Liver (tissue), 3 donors: ENCODE results near the gene ACSL6.

Experiments used
- ATF3 ChIP-seq: IDR thresholded peaks from 2 replicates; pipeline ENCODE4 v1.6.1; 2016; ENCODE audit warnings: antibody characterized with exemption
- CTCF ChIP-seq: fragments of 150-350 bp; IDR thresholded peaks from 2 replicates; pipeline ENCODE4 v1.5.1; 2017; ENCODE audit warnings: improper control_type of control experiment, low read depth, low read length; ENCODE audit not compliant: missing input control
- EGR1 ChIP-seq, 2 donors: IDR thresholded peaks; 2 replicates each; pipeline ENCODE4 v1.6.1; 2016 to 2018; ENCODE audit warnings: antibody characterized with exemption in 2 of 2, low read depth in 2 of 2
- GABPA ChIP-seq, 2 donors: IDR thresholded peaks in 1 of 2; conservative IDR thresholded peaks in 1 of 2; 2 replicates each; pipeline ENCODE4 v1.6.1; 2016; ENCODE audit warnings: antibody characterized with exemption in 2 of 2, mild to moderate bottlenecking in 1 of 2, moderate library complexity in 1 of 2
- HNF4A ChIP-seq, 2 donors: conservative IDR thresholded peaks; 2 replicates each; pipeline ENCODE4 v1.6.1; 2016; ENCODE audit warnings: antibody characterized with exemption in 2 of 2, mild to moderate bottlenecking in 2 of 2
- RAD21 ChIP-seq, 2 donors: IDR thresholded peaks; 2 replicates each; pipeline ENCODE4 v1.6.1; 2016; ENCODE audit warnings: antibody characterized with exemption in 2 of 2, mild to moderate bottlenecking in 2 of 2
- REST ChIP-seq: IDR thresholded peaks from 2 replicates; pipeline ENCODE4 v1.6.1; 2016; ENCODE audit warnings: antibody characterized with exemption, mild to moderate bottlenecking
- RXRA ChIP-seq, 2 donors: IDR thresholded peaks; 2 replicates each; pipeline ENCODE4 v1.6.1; 2017 to 2018; ENCODE audit warnings: antibody characterized with exemption in 2 of 2, mild to moderate bottlenecking in 1 of 2
- SP1 ChIP-seq: IDR thresholded peaks from 2 replicates; pipeline ENCODE4 v1.6.1; 2018; ENCODE audit warnings: antibody characterized with exemption, mild to moderate bottlenecking
- TAF1 ChIP-seq: conservative IDR thresholded peaks from 2 replicates; pipeline ENCODE4 v1.6.1; 2016; ENCODE audit warnings: antibody characterized with exemption, mild to moderate bottlenecking
- YY1 ChIP-seq: IDR thresholded peaks from 2 replicates; pipeline ENCODE4 v1.6.1; 2016; ENCODE audit warnings: antibody characterized with exemption, mild to moderate bottlenecking
- donor health status: healthy.
- donor health status: healthy.

- TF ChIP-seq RAD21 (IDR thresholded peaks at IDR 0.05) (no peak), CTCF (no peak), REST (no peak), EGR1 (IDR thresholded peaks at IDR 0.05; ENCODE audit: low read depth in 2 of 2) (no peak), SP1 (no peak), TAF1 (no peak), YY1 (no peak), GABPA (IDR thresholded peaks at IDR 0.05 in 1 of 2, conservative IDR thresholded peaks at IDR 0.05 in 1 of 2) (no peak), RXRA (IDR thresholded peaks at IDR 0.05) (no peak), HNF4A (conservative IDR thresholded peaks at IDR 0.05) (no peak), ATF3 (no peak)
Observed at GRCh38 chr5:132024117-132024435, 12.6 kb upstream of the ACSL6 start.
